Non-pigmented ciliary epithelial cell (primary cell): ENCODE results near the gene PRIM1.
"Not testable (repeated sequence)": the region's sequence is repeated elsewhere in the genome, so short reads cannot be mapped to it uniquely, and the experiment has no call there.

Source experiments
- DNase-seq: peaks from one replicate; pipeline ENCODE4 v3.0.0-alpha.2; 2010; ENCODE audit warnings: low read depth

The PRIM1 gene

DNA sequence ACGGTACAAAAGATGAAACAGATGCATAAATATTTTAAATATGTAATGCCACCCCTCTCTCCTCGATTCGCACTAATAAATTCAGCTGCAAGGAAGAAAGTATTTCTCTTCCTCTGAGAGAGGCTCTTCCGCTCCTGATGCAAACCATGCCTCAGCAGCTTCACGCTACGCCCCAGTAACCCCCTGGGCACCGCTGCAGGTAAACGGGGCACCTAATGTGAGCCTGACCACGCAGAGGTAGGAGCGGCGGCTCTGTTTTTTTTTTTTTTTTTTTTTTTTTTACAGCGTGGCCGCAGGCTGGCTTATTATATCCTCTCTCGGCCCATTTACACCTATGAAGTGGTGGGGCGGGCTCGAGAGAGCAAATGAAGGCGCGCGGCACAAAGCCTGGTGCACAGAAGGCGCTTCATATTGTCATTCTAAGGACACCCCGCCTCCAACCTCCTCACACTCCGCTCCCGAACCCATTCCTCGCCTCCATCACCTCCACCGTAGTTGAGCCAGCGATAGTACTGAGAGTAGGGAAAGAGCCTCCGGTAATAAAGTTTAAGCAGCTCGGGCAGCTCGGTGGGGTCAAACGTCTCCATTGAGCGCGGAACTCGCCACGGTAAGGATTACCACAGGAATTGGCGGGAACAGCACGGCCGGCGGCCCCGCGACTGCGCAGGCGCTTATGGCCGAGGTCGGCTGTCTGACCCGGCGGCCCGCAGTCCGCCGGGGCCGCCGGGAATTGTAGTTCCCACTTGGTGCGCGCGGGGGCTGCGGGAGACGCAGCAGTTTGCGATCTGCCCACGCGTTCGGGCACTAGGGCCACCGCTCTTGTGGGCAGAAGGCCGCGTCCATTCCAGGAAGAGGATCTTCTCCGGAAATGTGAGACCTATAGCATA lies at the start of gene PRIM1:
TSS of gene PRIM1 (minus strand) at position 612 of the 887 bp plus-strand sequence. CDS start at position 587, 25 bp downstream.
- DNase-seq: no peak

- DNase-seq: no peak
These were observed 48.1 kb upstream of the PRIM1 start for GRCh38 chr12:56800221-56800620.

DNA sequence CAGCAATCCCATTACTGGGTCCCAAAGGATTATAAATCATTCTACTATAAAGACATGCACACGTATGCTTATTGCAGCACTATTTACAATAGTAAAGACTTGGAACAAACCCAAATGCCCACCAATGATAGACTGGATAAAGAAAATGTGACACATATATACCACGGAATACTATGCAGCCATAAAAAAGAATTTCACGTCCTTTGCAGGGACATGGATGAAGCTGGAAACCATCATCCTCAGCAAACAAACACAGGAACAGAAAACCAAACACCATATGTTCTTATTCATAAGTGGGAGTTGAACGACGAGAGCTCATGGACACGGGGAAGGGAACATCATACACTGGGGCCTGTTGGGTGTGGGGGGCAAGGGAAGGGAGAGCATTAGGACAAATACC lies 47.2 kb upstream of the PRIM1 start:
- DNase-seq: not testable (repeated sequence)

DNA sequence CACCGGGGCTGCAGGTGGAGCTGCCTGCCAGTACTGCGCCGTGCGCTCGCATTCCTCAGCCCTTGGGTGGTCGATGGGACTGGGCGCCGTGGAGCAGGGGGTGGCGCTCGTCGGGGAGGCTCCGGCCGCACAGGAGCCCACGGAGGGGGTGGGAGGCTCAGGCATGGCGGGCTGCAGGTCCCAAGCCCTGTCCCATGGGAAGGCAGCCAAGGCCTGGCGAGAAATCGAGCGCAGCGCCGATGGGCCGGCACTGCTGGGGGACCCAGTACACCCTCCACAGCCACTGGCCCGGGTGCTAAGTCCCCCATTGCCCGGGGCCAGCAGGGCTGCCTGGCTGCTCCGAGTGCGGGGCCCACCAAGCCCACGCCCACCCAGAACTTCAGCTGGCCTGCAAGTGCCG lies 43.7 kb upstream of the PRIM1 start:
- DNase-seq: not testable (repeated sequence)

- not testable (repeated sequence) for DNase-seq
These were observed 43.0 kb upstream of the PRIM1 start for GRCh38 chr12:56795046-56795562.

DNA sequence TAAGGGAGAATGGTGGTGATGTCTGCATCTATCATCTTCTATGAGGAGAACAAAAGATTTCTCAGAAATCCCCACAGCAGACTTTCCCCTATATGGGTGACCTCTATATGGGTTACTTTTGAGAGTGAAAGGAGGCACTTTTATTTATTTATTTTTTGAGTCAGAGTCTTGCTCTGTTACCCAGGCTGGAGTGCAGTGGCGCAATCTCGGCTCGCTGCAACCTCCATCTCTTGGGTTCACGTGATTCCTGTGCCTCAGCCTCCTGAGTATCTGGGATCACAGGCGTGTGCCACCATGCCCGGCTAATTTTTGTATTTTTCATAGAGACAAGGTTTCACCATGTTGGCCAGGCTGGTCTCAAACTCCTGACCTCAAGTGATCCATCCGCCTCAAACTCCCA lies 41.0 kb upstream of the PRIM1 start:
- DNase-seq: not testable (repeated sequence)

GRCh38 chr12:56792678-56793077 lies 40.6 kb upstream of the PRIM1 start:
- DNase-seq: no peak

DNA sequence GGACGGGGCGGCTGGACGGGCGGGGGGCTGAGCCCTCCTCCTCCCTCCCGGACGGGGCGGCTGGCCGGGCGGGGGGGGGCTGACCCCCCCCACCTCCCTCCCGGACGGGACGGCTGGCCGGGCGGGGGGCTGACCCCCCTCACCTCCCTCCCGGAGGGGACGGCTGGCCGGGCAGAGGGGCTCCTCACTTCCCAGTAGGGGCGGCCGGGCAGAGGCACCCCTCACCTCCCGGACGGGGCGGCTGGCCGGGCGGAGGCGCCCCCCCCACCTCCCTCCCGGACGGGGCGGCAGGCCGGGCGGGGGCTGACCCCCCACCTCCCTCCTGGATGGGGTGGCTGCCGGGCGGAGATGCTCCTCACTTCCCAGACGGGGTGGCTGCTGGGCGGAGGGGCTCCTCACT lies 37.3 kb upstream of the PRIM1 start:
- DNase-seq: not testable (repeated sequence)

- no peak for DNase-seq
These were observed 35.4 kb upstream of the PRIM1 start for GRCh38 chr12:56787498-56787897.

GRCh38 chr12:56785874-56786273 lies 33.8 kb upstream of the PRIM1 start:
- DNase-seq: no peak

GRCh38 chr12:56785141-56785865 lies 33.2 kb upstream of the PRIM1 start:
- DNase-seq: no peak

GRCh38 chr12:56781726-56782125 lies 29.6 kb upstream of the PRIM1 start:
- no peak for DNase-seq

- DNase-seq: no peak
These were observed 26.6 kb upstream of the PRIM1 start for GRCh38 chr12:56778756-56779155.

GRCh38 chr12:56776654-56777053 lies 24.5 kb upstream of the PRIM1 start:
- DNase-seq: no peak

DNA sequence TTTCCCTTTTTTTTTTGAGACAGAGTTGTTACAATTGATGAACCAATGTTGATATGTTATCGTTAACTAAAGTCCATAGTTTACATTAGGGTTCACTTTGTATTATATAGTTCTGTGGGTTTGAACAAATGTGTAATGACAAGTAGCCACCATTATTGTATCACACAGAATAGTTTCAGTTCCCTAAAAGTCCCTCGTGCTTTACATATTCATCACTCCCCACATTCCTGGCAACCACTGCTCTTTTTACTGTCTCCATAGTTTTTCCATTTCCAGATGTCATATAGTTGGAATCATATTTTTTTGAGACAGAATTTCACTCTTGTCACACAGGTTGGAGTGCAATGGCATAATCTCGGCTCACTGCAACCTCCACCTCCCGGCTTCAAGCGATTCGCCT lies 23.5 kb upstream of the PRIM1 start:
- DNase-seq: no peak

DNA sequence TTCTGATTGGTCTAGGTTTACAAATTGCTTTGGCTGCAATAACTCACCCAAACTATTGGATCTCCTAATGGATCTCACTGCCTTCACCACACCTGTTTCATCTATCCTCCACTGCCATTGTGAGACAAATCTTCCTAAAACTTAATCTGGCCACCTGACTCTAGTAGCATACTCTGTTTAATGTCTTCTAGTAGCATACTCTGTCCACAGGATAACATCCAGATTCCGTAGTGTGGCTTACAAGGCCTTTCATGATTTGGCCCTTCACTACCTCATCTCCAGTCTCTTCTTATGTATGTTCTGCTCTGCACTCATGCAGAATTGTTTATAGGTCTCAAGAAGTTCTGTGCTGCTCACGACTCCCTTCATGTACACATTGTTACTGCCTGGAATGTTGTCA lies 21.0 kb upstream of the PRIM1 start:
- DNase-seq: no peak

GRCh38 chr12:56772625-56773024 lies 20.5 kb upstream of the PRIM1 start:
- DNase-seq: no peak

DNA sequence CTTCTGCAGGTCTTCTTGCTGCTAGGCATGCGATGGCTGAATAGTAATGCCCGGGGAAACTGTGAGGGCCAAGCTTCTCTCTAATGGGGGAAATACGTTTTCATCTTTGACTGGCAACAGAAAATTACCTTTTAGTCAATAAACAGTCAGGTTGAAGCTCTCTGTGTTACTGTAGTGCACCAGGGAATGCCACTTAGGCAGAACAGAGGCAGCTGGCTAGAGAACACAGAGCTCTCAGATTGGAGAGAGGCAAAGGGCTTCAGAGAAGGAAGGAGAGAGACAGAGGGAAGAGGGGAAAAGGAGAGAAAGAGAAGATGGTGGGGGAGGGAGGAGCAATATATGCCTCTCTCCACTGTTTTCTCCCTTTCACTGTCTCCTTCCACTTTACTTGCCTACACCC lies 17.7 kb upstream of the PRIM1 start:
- DNase-seq: no peak

GRCh38 chr12:56768424-56768823 lies 16.3 kb upstream of the PRIM1 start:
- DNase-seq: no peak

- no peak for DNase-seq
These were observed 14.4 kb upstream of the PRIM1 start for GRCh38 chr12:56766535-56766934.

DNA sequence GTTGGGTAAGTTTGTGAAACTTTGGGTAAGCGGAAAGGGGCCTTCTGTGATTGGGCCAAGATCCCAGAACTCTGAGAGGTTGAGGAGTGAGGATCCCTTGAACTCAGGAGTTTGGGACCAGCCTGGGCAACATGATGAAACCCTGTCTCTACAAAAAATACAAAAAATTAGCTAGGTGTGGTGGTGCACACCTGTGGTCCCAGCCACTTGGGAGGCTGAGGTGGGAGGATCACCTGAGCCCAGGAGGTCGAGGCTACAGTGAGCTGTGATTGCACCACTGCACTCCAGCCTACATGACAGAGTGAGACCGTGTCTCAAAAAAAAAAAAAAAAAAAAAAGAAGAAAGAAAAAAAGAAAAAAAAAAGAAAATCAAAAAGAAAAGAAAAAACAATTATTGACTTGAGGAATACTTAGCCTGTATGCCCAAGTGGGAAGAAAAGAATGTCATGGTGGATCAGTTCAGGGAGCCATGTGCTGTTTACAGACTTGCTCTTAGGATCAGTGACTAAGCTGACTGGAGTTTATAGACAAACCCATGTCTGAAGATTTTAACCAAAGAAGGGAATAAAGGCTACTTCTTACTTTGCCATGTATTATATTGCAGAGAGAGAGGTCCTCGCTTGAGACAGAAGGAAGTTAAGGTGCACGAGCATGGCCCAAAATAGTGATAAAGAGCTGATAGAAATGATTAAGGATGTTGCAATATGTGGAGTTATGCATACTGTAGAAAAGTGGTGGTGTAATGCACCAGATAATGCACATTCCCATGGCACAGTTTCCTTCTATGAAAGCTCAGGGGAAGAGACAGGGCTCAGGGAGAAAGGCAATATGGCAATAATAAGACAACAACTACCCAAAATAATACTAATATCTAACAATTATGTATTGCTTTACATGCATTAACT lies 11.9 kb upstream of the PRIM1 start:
- DNase-seq: no peak

GRCh38 chr12:56761812-56762211 lies 9.7 kb upstream of the PRIM1 start:
- DNase-seq: no peak
